K562 (cell line): Measurements from ENCODE around the gene PBX2. TPM values are rescaled to one million over a fixed set of nuclear protein-coding genes. Genes with fewer than 3 reads are reported as not detected.

Experiments used
- ATAC-seq: fragments of 200-7000 bp; cut with Tn5 transposase; 3 replicates; pipeline ENCODE4 v1.9.1; 2020; ENCODE audit warnings: moderate library complexity
- BruUV-seq: library from RNA; stranded (reverse); fragments of 400-500 nt; replicated peaks from 2 replicates; lab custom pipeline; 2021; lab: Mats Ljungman, UMichigan
- CTCF ChIA-PET: fragments of 300-600 bp; formaldehyde crosslinking; extraction: SDS; loops from one replicate; lab custom pipeline; 2021; ENCODE audit warnings: low intra/inter-chr PET ratio; lab: Yijun Ruan, JAX
- POLR2A ChIA-PET: fragments of 300-600, 350-650 bp; sonication (Branson Sonifier 250); formaldehyde crosslinking; extraction: SDS; loops from one replicate; lab custom pipeline; 2021; ENCODE audit warnings: antibody characterized with exemption, inconsistent platforms; lab: Yijun Ruan, JAX
- DNase-seq, 4 experiments: peaks; one replicate each; pipeline versions ENCODE4 v3.0.0 to v3.0.0-alpha.2; 2011 to 2018; ENCODE audit warnings: low spot score in 3 of 4, mixed read lengths in 3 of 4; ENCODE audit errors: extremely low read depth in 1 of 4
- FAIRE-seq: peaks from 2 replicates; lab custom pipeline; 2011; peaks lifted over from hg19 to GRCh38; lab: Jason Lieb, UNC
- H2AFZ ChIP-seq: 2 replicates; pipeline ENCODE4 v1.6.0; 2011; ENCODE audit warnings: low read depth, low read length, control low read depth, inconsistent platforms
- H3K27ac ChIP-seq: fragments of 200-600 bp; 3 replicates; pipeline ENCODE4 v1.8.0; 2011; ENCODE audit warnings: low read depth, mild to moderate bottlenecking, control low read depth, inconsistent platforms, low read length, moderate library complexity, mixed read lengths; ENCODE audit errors: extremely low read depth
- H3K27me3 ChIP-seq, 2 experiments: fragments of 300-600 bp in 1 of 2; 2 replicates in 1 of 2; 3 replicates in 1 of 2; pipeline versions ENCODE4 v1.6.0 to v1.8.0; 2011; ENCODE audit warnings: inconsistent platforms in 2 of 2, low read length in 2 of 2, mild to moderate bottlenecking in 1 of 2, mixed read lengths in 1 of 2, moderate library complexity in 1 of 2; ENCODE audit not compliant: control insufficient read depth in 2 of 2, insufficient read depth in 2 of 2
- H3K36me3 ChIP-seq: fragments of 300-600 bp; 3 replicates; pipeline ENCODE4 v1.8.0; 2011; ENCODE audit warnings: mild to moderate bottlenecking, low read length, inconsistent platforms; ENCODE audit not compliant: control insufficient read depth, insufficient read depth
- H3K4me1 ChIP-seq, 2 experiments: fragments of 200-600 bp in 1 of 2; replicated peaks in 1 of 2; 2 replicates in 1 of 2; 3 replicates in 1 of 2; pipeline versions ENCODE4 v1.5.1 to v1.8.0; 2011; ENCODE audit warnings: inconsistent platforms in 2 of 2, low read length in 2 of 2, mild to moderate bottlenecking in 1 of 2, mixed read lengths in 1 of 2, moderate library complexity in 1 of 2; ENCODE audit not compliant: control insufficient read depth in 2 of 2, insufficient read depth in 2 of 2
- H3K4me2 ChIP-seq: 2 replicates; pipeline ENCODE4 v1.6.1; 2011; ENCODE audit warnings: low read length, control low read depth, inconsistent platforms, mixed read lengths; ENCODE audit not compliant: insufficient read depth
- H3K4me3 ChIP-seq: fragments of 200-600 bp; sonication (generic), shearing (Covaris generic); 2 replicates; pipeline ENCODE4 v1.5.1; 2016; ENCODE audit warnings: control low read depth, inconsistent platforms
- H3K79me2 ChIP-seq: fragments of 200-600 bp; 3 replicates; pipeline ENCODE4 v1.8.0; 2011; ENCODE audit warnings: low read length, inconsistent platforms; ENCODE audit not compliant: control insufficient read depth, insufficient read depth
- H3K9ac ChIP-seq, 2 experiments: 2 replicates each; pipeline versions ENCODE4 v1.6.0 to v1.6.1; 2011; ENCODE audit warnings: low read depth in 2 of 2, low read length in 2 of 2, control low read depth in 1 of 2, inconsistent platforms in 1 of 2, mild to moderate bottlenecking in 1 of 2, mixed read lengths in 1 of 2; ENCODE audit not compliant: insufficient read depth in 1 of 2
- H3K9me1 ChIP-seq: one replicate; pipeline ENCODE4 v1.6.0; 2011; ENCODE audit warnings: inconsistent platforms, mild to moderate bottlenecking, low read length, moderate library complexity; ENCODE audit not compliant: control insufficient read depth, insufficient read depth
- H3K9me3 ChIP-seq: replicated peaks from 2 replicates; pipeline ENCODE4 v1.5.1; 2011; ENCODE audit warnings: low read depth, low read length, inconsistent platforms; ENCODE audit not compliant: control insufficient read depth, insufficient read depth
- H4K20me1 ChIP-seq: replicated peaks from 2 replicates; pipeline ENCODE4 v1.6.1; 2011; ENCODE audit warnings: low read length, inconsistent platforms, mixed read lengths; ENCODE audit not compliant: control insufficient read depth, insufficient read depth
- CBFA2T2 ChIP-seq: fragments of 450-650 bp; conservative IDR thresholded peaks from 2 replicates; pipeline ENCODE4 v1.6.1; 2017; ENCODE audit warnings: mild to moderate bottlenecking
- DIDO1 ChIP-seq: fragments of 450-650 bp; IDR thresholded peaks from 2 replicates; pipeline ENCODE4 v1.6.1; 2016; ENCODE audit warnings: low read depth, missing biosample characterization, missing genetic modification characterization
- ELF2 ChIP-seq: fragments of 250-450 bp; sonication (Bioruptor Pico); IDR thresholded peaks from 2 replicates; pipeline ENCODE4 v1.5.0; 2021; ENCODE audit warnings: mild to moderate bottlenecking
- GABPA ChIP-seq: fragments of 200-800 bp; sonication (Bioruptor generic); conservative IDR thresholded peaks from 2 replicates; pipeline ENCODE4 v1.6.1; 2016; ENCODE audit warnings: low read depth, missing genetic modification characterization, missing compliant biosample characterization
- GTF2E2 ChIP-seq: fragments of 200-800 bp; sonication (Bioruptor generic); IDR thresholded peaks from 2 replicates; pipeline ENCODE4 v1.6.1; 2016; ENCODE audit warnings: missing genetic modification characterization, missing compliant biosample characterization
- HIVEP1 ChIP-seq: fragments of 250-450 bp; sonication (Bioruptor Pico); IDR thresholded peaks from 2 replicates; pipeline ENCODE4 v1.4.0; 2020; ENCODE audit warnings: mild to moderate bottlenecking
- HNRNPLL ChIP-seq: fragments of 200-400 bp; formaldehyde crosslinking; IDR thresholded peaks from 2 replicates; pipeline ENCODE4 v1.6.1; 2017; ENCODE audit warnings: low read length, low read depth, mild to moderate bottlenecking; ENCODE audit not compliant: poor library complexity, severe bottlenecking
- HNRNPUL1 ChIP-seq: fragments of 200-400 bp; formaldehyde crosslinking; IDR thresholded peaks from 2 replicates; pipeline ENCODE4 v1.6.1; 2017; ENCODE audit warnings: low read length
- MEF2D ChIP-seq: conservative IDR thresholded peaks from 2 replicates; pipeline ENCODE4 v1.6.1; 2016; ENCODE audit warnings: low read depth, missing genetic modification characterization, missing compliant biosample characterization
- PHB ChIP-seq: fragments of 250-450 bp; sonication (Bioruptor Pico); IDR thresholded peaks from 2 replicates; pipeline ENCODE4 v1.5.0; 2021
- POLR2A ChIP-seq: fragments of 450-650 bp; conservative IDR thresholded peaks from 2 replicates; pipeline ENCODE4 v1.6.1; 2016
- RAD21 ChIP-seq, 2 experiments: fragments of 250-450 bp in 1 of 2; fragments of 450-650 bp in 1 of 2; sonication (Bioruptor Pico) in 1 of 2; formaldehyde crosslinking in 1 of 2; IDR thresholded peaks in 1 of 2; conservative IDR thresholded peaks in 1 of 2; 2 replicates each; pipeline versions ENCODE4 v1.4.0 to v1.8.0; 2020 to 2022; ENCODE audit warnings: mild to moderate bottlenecking in 2 of 2, moderate library complexity in 1 of 2
- RBM17 ChIP-seq: fragments of 200-400 bp; formaldehyde crosslinking; IDR thresholded peaks from 2 replicates; pipeline ENCODE4 v1.6.1; 2017; ENCODE audit warnings: low read depth, mild to moderate bottlenecking, low read length, borderline replicate concordance
- RBM22 ChIP-seq: fragments of 200-400 bp; formaldehyde crosslinking; IDR thresholded peaks from 2 replicates; pipeline ENCODE4 v1.6.1; 2018; ENCODE audit warnings: low read length, low read depth; ENCODE audit not compliant: poor library complexity, severe bottlenecking
- RFX7 ChIP-seq: fragments of 250-450 bp; sonication (Bioruptor Pico); IDR thresholded peaks from 2 replicates; pipeline ENCODE4 v1.5.1; 2021; ENCODE audit warnings: mild to moderate bottlenecking
- SRF ChIP-seq, 2 experiments: fragments of 250-450, 450-650 bp in 1 of 2; sonication (Bioruptor Pico) in 1 of 2; sonication (generic) in 1 of 2; formaldehyde crosslinking; IDR thresholded peaks; 2 replicates each; pipeline versions ENCODE4 v1.5.0 to v1.5.1; 2020 to 2022; ENCODE audit warnings: mild to moderate bottlenecking in 1 of 2, missing genetic modification reagents in 1 of 2
- STAG1 ChIP-seq: sonication (generic); formaldehyde crosslinking; IDR thresholded peaks from 2 replicates; pipeline ENCODE4 v1.5.0; 2020; ENCODE audit warnings: missing genetic modification reagents, borderline replicate concordance
- ZNF23 ChIP-seq: fragments of 250-450 bp; sonication (Bioruptor Pico); IDR thresholded peaks from 2 replicates; pipeline ENCODE4 v1.4.0; 2020; ENCODE audit warnings: mild to moderate bottlenecking
- ZNF644 ChIP-seq: fragments of 200-800 bp; sonication (Bioruptor generic); IDR thresholded peaks from 2 replicates; pipeline ENCODE4 v1.6.1; 2016; ENCODE audit warnings: low read depth, missing genetic modification characterization, missing compliant biosample characterization
- WGBS: fragments of 100-300 bp; shearing (Covaris generic); methylation state at CpG from one replicate; pipeline ENCODE4 v1.1.6; 2016; ENCODE audit warnings: low coverage, mixed read lengths; ENCODE audit not compliant: insufficient coverage; ENCODE audit errors: missing lambda C conversion rate; 5-methylcytosine and 5-hydroxymethylcytosine counted together
- in situ Hi-C: fragments of 300-500 bp; cut with MboI; formaldehyde crosslinking; loops from 4 replicates; pipeline ENCODE4 v1.15.0; 2018; ENCODE audit warnings: inconsistent platforms, mixed read lengths
- intact Hi-C: fragments of 100-400 bp; cut with micrococcal nuclease; formaldehyde crosslinking; loops from 2 replicates; pipeline ENCODE4 v1.14.2; 2022
- polyA plus RNA-seq, 8 experiments: library from polyadenylated mRNA; depleted of rRNA in 4 of 8; stranded (reverse) in 5 of 8; unstranded in 3 of 8; fragments of >200 nt; fragmentation: Nextera tagmentation in 2 of 8; fragmentation: Illumina TruSeq in 1 of 8; extraction: Ambion mirVana in 2 of 8; extraction: Trizol in 1 of 8; gene quantifications; 2 replicates each; pipeline versions ENCODE4 v1.2.1 to v1.2.3, GENCODE V29; 2011 to 2014; ENCODE audit warnings: inconsistent platforms in 1 of 8, missing spikeins in 1 of 8
- total RNA-seq, 7 experiments: library from RNA; depleted of rRNA in 6 of 7; stranded (reverse); fragments of >200 nt in 6 of 7; fragmentation: Illumina TruSeq in 2 of 7; extraction: Trizol in 2 of 7; gene quantifications; 2 replicates each; pipeline versions ENCODE4 v1.2.1 to v1.2.3, GENCODE V29; 2011 to 2021; ENCODE audit warnings: low replicate concordance in 1 of 7
- TF ChIP-seq, protein P1 (sequence below): sonication (generic); formaldehyde crosslinking; IDR thresholded peaks from 2 replicates; pipeline ENCODE4 v1.8.0; 2022; ENCODE audit warnings: mild to moderate bottlenecking, missing genetic modification reagents
- TF ChIP-seq, protein P2 (sequence below): fragments of 250-450 bp; sonication (Bioruptor Pico); IDR thresholded peaks from 2 replicates; pipeline ENCODE4 v1.9.0; 2021; ENCODE audit warnings: mild to moderate bottlenecking, inconsistent platforms

The PBX2 gene
- total and polyA plus RNA-seq, 9 of the 15 experiments (the other 6 are each of a cell fraction or from before 2014, with no cell fraction given), result 1.9 to 134 (median 62.5) TPM

DNA sequence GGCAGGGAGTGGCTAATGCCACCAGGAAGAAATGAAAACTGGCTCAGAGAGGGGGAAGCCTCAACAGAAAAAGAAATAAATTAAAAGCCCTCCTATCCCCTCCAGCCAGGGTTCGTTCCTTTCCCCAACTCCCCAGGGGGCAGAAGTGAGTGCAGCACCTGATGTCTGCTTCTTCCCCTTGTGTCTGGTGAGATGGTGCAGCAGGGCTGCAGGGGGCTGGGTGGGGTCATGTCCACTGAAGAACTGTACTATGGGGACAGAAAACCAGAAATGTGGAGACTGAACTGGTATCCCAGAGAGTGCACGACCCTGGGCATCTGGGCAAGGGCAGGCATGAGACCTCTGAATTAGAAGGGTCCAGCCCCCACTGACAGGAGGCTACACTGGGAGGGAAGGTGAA lies 21.7 kb downstream of the PBX2 start:
- FAIRE-seq (no peak), DNase-seq (peak in 2 of 4 experiments; percentile 53 to 61), ATAC-seq (peak; percentile 52)
- Histone ChIP-seq H3K79me2 (peaks cover 13% of the 10 kb centered on the region), H3K4me1 (peaks cover 51% of the 10 kb centered on the region in 2 experiments), H4K20me1 (no peaks in the 10 kb centered on the region), H3K27ac (peak overlapping the region; percentile 83), H3K36me3 (peaks cover 71% of the 10 kb centered on the region), H3K27me3 (no peaks in the 10 kb centered on the region), H3K9me1 (no peaks in the 10 kb centered on the region), H3K9ac (peak overlapping the region; percentile 27 to 65; a peak in 3 of 4 replicates), H3K4me3 (no peak overlapping the region), H3K9me3 (no peaks in the 10 kb centered on the region), H3K4me2 (peak overlapping the region; percentile 65), H2AFZ (no peak overlapping the region)
- BruUV-seq, result TSS peak; percentile 69
- ChIA-PET POLR2A (interaction anchor here (0.9 to 2.2 kb wide), 10 partner anchors 8 to 200 kb away, joined by 3 to 25 read pairs (median 4); partner anchors contain the start of genes AGPAT1 and FKBPL), CTCF (no interaction called here)
- 15% methylated on average over 2 of the region's 2 CpGs for WGBS
- in situ Hi-C loops, result no loop called here
- intact Hi-C loops, result loop anchor here (2.0 to 5.0 kb wide), 2 partner anchors 26 to 51 kb away; no protein-coding TSS in a partner anchor
- TF ChIP-seq ZNF23 (CRISPR knock-in tag) (peak; percentile 4; the same call in 1 of the 2 replicates), STAG1 (CRISPR knock-in tag) (no peak), SRF (CRISPR knock-in tag; IDR thresholded peaks at IDR 0.05) (0 out of 4 replicates have a peak, but pooled peaks of 1 of the 2 experiments have one; percentile 0), GTF2E2 (tag) (0 out of 2 replicates have a peak, but pooled peaks have one; percentile 24), POLR2A (peak; percentile 56; the same call in 1 of the 2 replicates), DIDO1 (tag) (no peak), ZNF644 (tag) (peak; percentile 19; the same call in 1 of the 2 replicates), ELF2 (CRISPR knock-in tag) (0 out of 2 replicates have a peak, but pooled peaks have one; percentile 29), MEF2D (tag) (no peak), PHB (CRISPR knock-in tag) (peak; percentile 90; the same call in 1 of the 2 replicates), HIVEP1 (CRISPR knock-in tag) (no peak), RBM22 (no peak), RAD21 (CRISPR knock-in tag; conservative IDR thresholded peaks at IDR 0.05 in 1 of 2, IDR thresholded peaks at IDR 0.05 in 1 of 2) (0 out of 4 replicates have a peak, but pooled peaks of 1 of the 2 experiments have one; percentile 9), GABPA (tag) (peak; percentile 25; the same call in 1 of the 2 replicates), CBFA2T2 (no peak), HNRNPUL1 (no peak), RBM17 (no peak), RFX7 (no peak), HNRNPLL (peak; percentile 31)
- TF ChIP-seq, protein P1, sequence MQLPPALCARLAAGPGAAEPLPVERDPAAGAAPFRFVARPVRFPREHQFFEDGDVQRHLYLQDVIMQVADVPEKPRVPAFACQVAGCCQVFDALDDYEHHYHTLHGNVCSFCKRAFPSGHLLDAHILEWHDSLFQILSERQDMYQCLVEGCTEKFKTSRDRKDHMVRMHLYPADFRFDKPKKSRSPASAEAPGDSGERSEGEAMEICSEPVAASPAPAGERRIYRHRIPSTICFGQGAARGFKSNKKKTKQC (CRISPR knock-in tag), result 0 out of 2 replicates have a peak, but pooled peaks have one; percentile 24
- TF ChIP-seq, protein P2, sequence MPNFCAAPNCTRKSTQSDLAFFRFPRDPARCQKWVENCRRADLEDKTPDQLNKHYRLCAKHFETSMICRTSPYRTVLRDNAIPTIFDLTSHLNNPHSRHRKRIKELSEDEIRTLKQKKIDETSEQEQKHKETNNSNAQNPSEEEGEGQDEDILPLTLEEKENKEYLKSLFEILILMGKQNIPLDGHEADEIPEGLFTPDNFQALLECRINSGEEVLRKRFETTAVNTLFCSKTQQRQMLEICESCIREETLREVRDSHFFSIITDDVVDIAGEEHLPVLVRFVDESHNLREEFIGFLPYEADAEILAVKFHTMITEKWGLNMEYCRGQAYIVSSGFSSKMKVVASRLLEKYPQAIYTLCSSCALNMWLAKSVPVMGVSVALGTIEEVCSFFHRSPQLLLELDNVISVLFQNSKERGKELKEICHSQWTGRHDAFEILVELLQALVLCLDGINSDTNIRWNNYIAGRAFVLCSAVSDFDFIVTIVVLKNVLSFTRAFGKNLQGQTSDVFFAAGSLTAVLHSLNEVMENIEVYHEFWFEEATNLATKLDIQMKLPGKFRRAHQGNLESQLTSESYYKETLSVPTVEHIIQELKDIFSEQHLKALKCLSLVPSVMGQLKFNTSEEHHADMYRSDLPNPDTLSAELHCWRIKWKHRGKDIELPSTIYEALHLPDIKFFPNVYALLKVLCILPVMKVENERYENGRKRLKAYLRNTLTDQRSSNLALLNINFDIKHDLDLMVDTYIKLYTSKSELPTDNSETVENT (CRISPR knock-in tag), result 0 out of 2 replicates have a peak, but pooled peaks have one; percentile 19
